Duodenal mucosa (tissue), 2 donors: ENCODE data around the gene KRT222.
A peak's percentile ranks its signal among the peaks of the same experiment; 100 is the strongest.

Experiments
- H3K27ac ChIP-seq: one replicate; pipeline ENCODE4 v1.7.0; 2013; ENCODE audit warnings: low read depth, low read length
- H3K27me3 ChIP-seq, 2 donors: one replicate each; pipeline ENCODE4 v1.7.0; 2013; ENCODE audit warnings: low read length in 2 of 2, control low read depth in 1 of 2; ENCODE audit not compliant: insufficient read depth in 2 of 2, control insufficient read depth in 1 of 2
- H3K36me3 ChIP-seq, 2 donors: one replicate each; pipeline ENCODE4 v1.7.0; 2013; ENCODE audit warnings: low read length in 2 of 2, control low read depth in 1 of 2; ENCODE audit not compliant: insufficient read depth in 2 of 2, control insufficient read depth in 1 of 2
- H3K4me1 ChIP-seq, 2 donors: one replicate each; pipeline ENCODE4 v1.7.0; 2013; ENCODE audit warnings: low read length in 2 of 2, control low read depth in 1 of 2; ENCODE audit not compliant: insufficient read depth in 2 of 2, control insufficient read depth in 1 of 2
- H3K4me3 ChIP-seq, 2 donors: one replicate each; pipeline ENCODE4 v1.7.0; 2013; ENCODE audit warnings: low read length in 2 of 2, low read depth in 1 of 2
- H3K9ac ChIP-seq, 2 donors: one replicate each; pipeline ENCODE4 v1.7.0; 2013; ENCODE audit warnings: low read length in 2 of 2, low read depth in 1 of 2
- H3K9me3 ChIP-seq, 2 donors: one replicate each; pipeline ENCODE4 v1.7.0; 2013; ENCODE audit warnings: low read length in 2 of 2, control low read depth in 1 of 2; ENCODE audit not compliant: control insufficient read depth in 1 of 2

Gene KRT222

GRCh38 chr17:40664582-40665333 is at the start of gene KRT222:
Gene KRT222 (minus strand): TSS chr17:40665177. CDS start chr17:40665099, 78 bp downstream.
- Histone ChIP-seq H3K9ac (peak within 1 kb of the TSS in 1 of 2 donors; percentile 53), H3K9me3 (no peaks in the 10 kb centered on the region), H3K27ac (no peak within 1 kb of the TSS), H3K36me3 (no peaks in the 10 kb centered on the region), H3K4me3 (peak within 1 kb of the TSS; percentile 51 to 56), H3K4me1 (peaks cover 12 to 16% of the 10 kb centered on the region in 2 donors), H3K27me3 (peaks cover 0 to 5% of the 10 kb centered on the region in 2 donors)

GRCh38 chr17:40714473-40714872 is 49.5 kb upstream of the KRT222 start:
- H3K9me3 ChIP-seq = no peaks in the 10 kb centered on the region
- H3K27ac ChIP-seq = no peak overlapping the region
- H3K27me3 ChIP-seq = no peaks in the 10 kb centered on the region
- H3K9ac ChIP-seq = no peak overlapping the region
- H3K4me1 ChIP-seq = no peaks in the 10 kb centered on the region
- no peaks in the 10 kb centered on the region for H3K36me3 ChIP-seq
- no peak overlapping the region for H3K4me3 ChIP-seq

GRCh38 chr17:40707745-40708144 is 42.8 kb upstream of the KRT222 start:
- H3K4me1 ChIP-seq = no peaks in the 10 kb centered on the region
- no peaks in the 10 kb centered on the region for H3K27me3 ChIP-seq
- H3K27ac ChIP-seq = no peak overlapping the region
- no peaks in the 10 kb centered on the region for H3K9me3 ChIP-seq
- H3K4me3 ChIP-seq = no peak overlapping the region
- no peaks in the 10 kb centered on the region for H3K36me3 ChIP-seq
- H3K9ac ChIP-seq = no peak overlapping the region

GRCh38 chr17:40705584-40705983 is 40.6 kb upstream of the KRT222 start:
- Histone ChIP-seq H3K4me3 (no peak overlapping the region), H3K27ac (no peak overlapping the region), H3K4me1 (no peaks in the 10 kb centered on the region), H3K9ac (no peak overlapping the region), H3K36me3 (no peaks in the 10 kb centered on the region), H3K9me3 (no peaks in the 10 kb centered on the region), H3K27me3 (no peaks in the 10 kb centered on the region)

- Histone ChIP-seq H3K36me3 (no peaks in the 10 kb centered on the region), H3K4me1 (no peaks in the 10 kb centered on the region), H3K9ac (no peak within 1 kb of the TSS), H3K27me3 (peaks cover 0 to 2% of the 10 kb centered on the region in 2 donors), H3K27ac (no peak within 1 kb of the TSS), H3K9me3 (no peaks in the 10 kb centered on the region), H3K4me3 (no peak within 1 kb of the TSS)
Measured at GRCh38 chr17:40703652-40704051, 38.7 kb upstream of the KRT222 start, which contains the start of gene KRT24. Gene KRT24 (minus strand): TSS chr17:40703752. CDS start chr17:40703693, 59 bp downstream.

- H3K4me3 ChIP-seq = no peak overlapping the region
- H3K27me3 ChIP-seq = peaks cover 0 to 2% of the 10 kb centered on the region in 2 donors
- H3K9ac ChIP-seq = no peak overlapping the region
- no peak overlapping the region for H3K27ac ChIP-seq
- no peaks in the 10 kb centered on the region for H3K36me3 ChIP-seq
- H3K9me3 ChIP-seq = no peaks in the 10 kb centered on the region
- H3K4me1 ChIP-seq = no peaks in the 10 kb centered on the region
Measured at GRCh38 chr17:40702271-40702670, 37.3 kb upstream of the KRT222 start.

GRCh38 chr17:40699853-40700252 is 34.9 kb upstream of the KRT222 start:
- no peak overlapping the region for H3K4me3 ChIP-seq
- H3K4me1 ChIP-seq = no peaks in the 10 kb centered on the region
- H3K36me3 ChIP-seq = no peaks in the 10 kb centered on the region
- no peak overlapping the region for H3K27ac ChIP-seq
- peaks cover 0 to 2% of the 10 kb centered on the region in 2 donors for H3K27me3 ChIP-seq
- H3K9me3 ChIP-seq = no peaks in the 10 kb centered on the region
- H3K9ac ChIP-seq = no peak overlapping the region

- Histone ChIP-seq H3K9me3 (no peaks in the 10 kb centered on the region), H3K4me3 (no peak overlapping the region), H3K36me3 (no peaks in the 10 kb centered on the region), H3K27ac (no peak overlapping the region), H3K4me1 (no peaks in the 10 kb centered on the region), H3K27me3 (peaks cover 0 to 2% of the 10 kb centered on the region in 2 donors), H3K9ac (no peak overlapping the region)
Measured at GRCh38 chr17:40699371-40699770, 34.4 kb upstream of the KRT222 start.

- Histone ChIP-seq H3K27ac (no peak overlapping the region), H3K4me1 (no peaks in the 10 kb centered on the region)
Measured at GRCh38 chr17:40697297-40697696, 32.3 kb upstream of the KRT222 start.

GRCh38 chr17:40696651-40697072 is 31.7 kb upstream of the KRT222 start:
- H3K27ac ChIP-seq = no peak overlapping the region
- H3K36me3 ChIP-seq = no peaks in the 10 kb centered on the region
- no peaks in the 10 kb centered on the region for H3K9me3 ChIP-seq
- H3K4me3 ChIP-seq = no peak overlapping the region
- H3K27me3 ChIP-seq = peaks cover 0 to 2% of the 10 kb centered on the region in 2 donors
- H3K9ac ChIP-seq = no peak overlapping the region
- H3K4me1 ChIP-seq = no peaks in the 10 kb centered on the region

More at GRCh38 chr17:40697297-40697696, 32.3 kb upstream of the KRT222 start:
- H3K36me3 ChIP-seq = no peaks in the 10 kb centered on the region
- no peak overlapping the region for H3K9ac ChIP-seq
- no peaks in the 10 kb centered on the region for H3K9me3 ChIP-seq
- H3K27me3 ChIP-seq = peaks cover 0 to 2% of the 10 kb centered on the region in 2 donors
- H3K4me3 ChIP-seq = no peak overlapping the region
